Measurements from ENCODE around the gene ENO1.

- no peak for TF ChIP-seq CTCF (IDR thresholded peaks at IDR 0.05)
- TF ChIP-seq POLR2A (IDR thresholded peaks at IDR 0.05): no peak
These were observed 32.2 kb downstream of the ENO1 start for GRCh38 chr1:8846263-8846662.
